ENCODE data around the gene SYNM. TPM values are rescaled to one million over a fixed set of nuclear protein-coding genes. Genes with fewer than 3 reads are reported as not detected.

The SYNM gene
- total RNA-seq, 1 donor from 2014 or later, result 8.7 TPM

GRCh38 chr15:99135194-99135593 is 30.3 kb downstream of the SYNM start:
- DNase-seq (ENCODE audit: extremely low read depth, low read depth, low spot score), result no peak

- no peak for DNase-seq (ENCODE audit: extremely low read depth, low read depth, low spot score)
Observed at GRCh38 chr15:99137111-99137546, 32.2 kb downstream of the SYNM start.

GRCh38 chr15:99137877-99138276 is 33.0 kb downstream of the SYNM start:
- DNase-seq (ENCODE audit: extremely low read depth, low read depth, low spot score), result no peak

GRCh38 chr15:99138491-99138982 is 33.7 kb downstream of the SYNM start:
- DNase-seq (ENCODE audit: extremely low read depth, low read depth, low spot score), result no peak

GRCh38 chr15:99139276-99139675 is 34.4 kb downstream of the SYNM start:
- DNase-seq (ENCODE audit: extremely low read depth, low read depth, low spot score), result no peak

- no peak for DNase-seq (ENCODE audit: extremely low read depth, low read depth, low spot score)
Observed at GRCh38 chr15:99140590-99140989, 35.7 kb downstream of the SYNM start.

- no peak for DNase-seq (ENCODE audit: extremely low read depth, low read depth, low spot score)
Observed at GRCh38 chr15:99141943-99142342, 37.1 kb downstream of the SYNM start.

GRCh38 chr15:99142562-99142961 is 37.7 kb downstream of the SYNM start:
- no peak for DNase-seq (ENCODE audit: extremely low read depth, low read depth, low spot score)

GRCh38 chr15:99143242-99143641 is 38.4 kb downstream of the SYNM start:
- DNase-seq (ENCODE audit: extremely low read depth, low read depth, low spot score), result no peak

- no peak for DNase-seq (ENCODE audit: extremely low read depth, low read depth, low spot score)
Observed at GRCh38 chr15:99143655-99144610, 39.1 kb downstream of the SYNM start.

GRCh38 chr15:99145005-99145404 is 40.1 kb downstream of the SYNM start:
- no peak for DNase-seq (ENCODE audit: extremely low read depth, low read depth, low spot score)

GRCh38 chr15:99145778-99146177 is 40.9 kb downstream of the SYNM start:
- no peak for DNase-seq (ENCODE audit: extremely low read depth, low read depth, low spot score)

- DNase-seq (ENCODE audit: extremely low read depth, low read depth, low spot score), result no peak
Observed at GRCh38 chr15:99146661-99147060, 41.8 kb downstream of the SYNM start.

GRCh38 chr15:99148851-99149276 is 44.0 kb downstream of the SYNM start:
- DNase-seq (ENCODE audit: extremely low read depth, low read depth, low spot score), result no peak

GRCh38 chr15:99149366-99149765 is 44.5 kb downstream of the SYNM start:
- no peak for DNase-seq (ENCODE audit: extremely low read depth, low read depth, low spot score)

- DNase-seq (ENCODE audit: extremely low read depth, low read depth, low spot score), result no peak
Observed at GRCh38 chr15:99151156-99151555, 46.3 kb downstream of the SYNM start.

- no peak for DNase-seq (ENCODE audit: extremely low read depth, low read depth, low spot score)
Observed at GRCh38 chr15:99153026-99153535, 48.2 kb downstream of the SYNM start.

- DNase-seq (ENCODE audit: extremely low read depth, low read depth, low spot score), result no peak
Observed at GRCh38 chr15:99154271-99154670, 49.4 kb downstream of the SYNM start.

GRCh38 chr15:99155961-99156443 is 51.1 kb downstream of the SYNM start:
- no peak for DNase-seq (ENCODE audit: extremely low read depth, low read depth, low spot score)

GRCh38 chr15:99157456-99157855 is 52.6 kb downstream of the SYNM start:
- no peak for DNase-seq (ENCODE audit: extremely low read depth, low read depth, low spot score)

- DNase-seq (ENCODE audit: extremely low read depth, low read depth, low spot score), result no peak
Observed at GRCh38 chr15:99158626-99159412, 53.9 kb downstream of the SYNM start.
